GM10847 (cell line): ENCODE measurements around the gene POMT2.

Experiments used
- POLR2A ChIP-seq: IDR thresholded peaks from 2 replicates; pipeline ENCODE4 v1.6.1; 2011; ENCODE audit not compliant: insufficient read length; ENCODE audit errors: extremely low read depth

POMT2 gene

GRCh38 chr14:77249286-77249685 lies 71.4 kb downstream of the POMT2 start:
- TF ChIP-seq POLR2A: no peak

GRCh38 chr14:77248666-77249065 lies 72.0 kb downstream of the POMT2 start:
- TF ChIP-seq POLR2A: no peak

- no peak for TF ChIP-seq POLR2A
Observed at GRCh38 chr14:77246784-77247183, 73.9 kb downstream of the POMT2 start.

GRCh38 chr14:77245820-77246219 lies 74.9 kb downstream of the POMT2 start:
- no peak for TF ChIP-seq POLR2A

- no peak for TF ChIP-seq POLR2A
Observed at GRCh38 chr14:77243853-77244252, 76.8 kb downstream of the POMT2 start.

- TF ChIP-seq POLR2A: no peak
Observed at GRCh38 chr14:77242752-77243151, 77.9 kb downstream of the POMT2 start.

GRCh38 chr14:77241955-77242354 lies 78.7 kb downstream of the POMT2 start:
- TF ChIP-seq POLR2A: no peak

- no peak for TF ChIP-seq POLR2A
Observed at GRCh38 chr14:77240336-77240915, 80.3 kb downstream of the POMT2 start.

GRCh38 chr14:77239412-77239811 lies 81.3 kb downstream of the POMT2 start:
- TF ChIP-seq POLR2A: no peak

- no peak for TF ChIP-seq POLR2A
Observed at GRCh38 chr14:77238996-77239395, 81.7 kb downstream of the POMT2 start.

- TF ChIP-seq POLR2A: no peak
Observed at GRCh38 chr14:77238356-77238755, 82.3 kb downstream of the POMT2 start.

GRCh38 chr14:77236814-77237213 lies 83.9 kb downstream of the POMT2 start:
- no peak for TF ChIP-seq POLR2A

- no peak for TF ChIP-seq POLR2A
Observed at GRCh38 chr14:77231721-77232120, 89.0 kb downstream of the POMT2 start.

- no peak for TF ChIP-seq POLR2A
Observed at GRCh38 chr14:77230914-77231313, 89.8 kb downstream of the POMT2 start.

- TF ChIP-seq POLR2A: no peak
Observed at GRCh38 chr14:77228056-77228455, 92.6 kb downstream of the POMT2 start.

GRCh38 chr14:77225892-77226557 lies 94.7 kb downstream of the POMT2 start:
- no peak for TF ChIP-seq POLR2A

- no peak for TF ChIP-seq POLR2A
Observed at GRCh38 chr14:77225254-77225653, 95.4 kb downstream of the POMT2 start.
